ENCODE results near the gene ZC3HAV1L.
"Not testable (repeated sequence)": the region's sequence is repeated elsewhere in the genome, so short reads cannot be mapped to it uniquely, and the experiment has no call there.

The ZC3HAV1L gene

DNA sequence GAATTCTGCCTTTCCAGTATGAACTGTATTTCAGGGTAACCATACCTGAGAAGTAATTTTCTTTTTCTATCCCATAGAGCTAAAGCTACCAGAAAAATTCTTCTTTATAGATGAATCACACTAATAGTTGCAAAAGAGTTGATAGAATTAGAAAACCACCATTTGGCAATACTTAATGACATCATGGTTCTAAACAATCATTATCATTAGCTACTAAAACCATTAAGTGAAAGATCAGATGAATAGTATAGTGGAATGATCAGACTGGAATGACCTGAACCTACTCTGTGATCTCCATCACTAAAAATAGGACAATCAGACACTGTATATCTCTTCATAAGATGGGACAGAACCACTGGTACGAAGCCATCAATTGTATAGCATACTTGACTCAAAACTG lies 19.8 kb upstream of the ZC3HAV1L start:
- Histone ChIP-seq H3K4me3 (ENCODE audit: low read length) (no peak overlapping the region), H3K36me3 (ENCODE audit: control insufficient read depth, low read length) (peaks cover 43% of the 10 kb centered on the region), H3K4me2 (ENCODE audit: low read length) (no peak overlapping the region), H3K79me2 (ENCODE audit: control insufficient read depth, low read length) (no peaks in the 10 kb centered on the region), H3K9me3 (ENCODE audit: control insufficient read depth, insufficient read depth, low read length) (no peaks in the 10 kb centered on the region), H3F3A (ENCODE audit: control insufficient read depth, insufficient read depth) (0 out of 2 replicates have a peak, but pooled peaks cover under 1% of the 10 kb centered on the region), H3K27me3 (ENCODE audit: control insufficient read depth, low read length) (no peaks in the 10 kb centered on the region), H3K4me1 (ENCODE audit: control insufficient read depth, low read length) (peaks cover 10% of the 10 kb centered on the region), H3K27ac (ENCODE audit: low read depth, low read length) (no peak overlapping the region), H4K20me1 (ENCODE audit: control insufficient read depth, insufficient read depth, low read depth, low read length) (no peaks in the 10 kb centered on the region; the same call in 1 of the 2 replicates), H3K9me2 (replicated peaks; ENCODE audit: control insufficient read depth, low read length) (no peaks in the 10 kb centered on the region)
- TF ChIP-seq EZH2phosphoT487 (IDR thresholded peaks at IDR 0.05; ENCODE audit: borderline replicate concordance, low read length) = no peak
- TF ChIP-seq, protein P1, sequence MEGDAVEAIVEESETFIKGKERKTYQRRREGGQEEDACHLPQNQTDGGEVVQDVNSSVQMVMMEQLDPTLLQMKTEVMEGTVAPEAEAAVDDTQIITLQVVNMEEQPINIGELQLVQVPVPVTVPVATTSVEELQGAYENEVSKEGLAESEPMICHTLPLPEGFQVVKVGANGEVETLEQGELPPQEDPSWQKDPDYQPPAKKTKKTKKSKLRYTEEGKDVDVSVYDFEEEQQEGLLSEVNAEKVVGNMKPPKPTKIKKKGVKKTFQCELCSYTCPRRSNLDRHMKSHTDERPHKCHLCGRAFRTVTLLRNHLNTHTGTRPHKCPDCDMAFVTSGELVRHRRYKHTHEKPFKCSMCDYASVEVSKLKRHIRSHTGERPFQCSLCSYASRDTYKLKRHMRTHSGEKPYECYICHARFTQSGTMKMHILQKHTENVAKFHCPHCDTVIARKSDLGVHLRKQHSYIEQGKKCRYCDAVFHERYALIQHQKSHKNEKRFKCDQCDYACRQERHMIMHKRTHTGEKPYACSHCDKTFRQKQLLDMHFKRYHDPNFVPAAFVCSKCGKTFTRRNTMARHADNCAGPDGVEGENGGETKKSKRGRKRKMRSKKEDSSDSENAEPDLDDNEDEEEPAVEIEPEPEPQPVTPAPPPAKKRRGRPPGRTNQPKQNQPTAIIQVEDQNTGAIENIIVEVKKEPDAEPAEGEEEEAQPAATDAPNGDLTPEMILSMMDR (IDR thresholded peaks at IDR 0.05; ENCODE audit: low read depth, low read length, poor library complexity, severe bottlenecking) = no peak

DNA sequence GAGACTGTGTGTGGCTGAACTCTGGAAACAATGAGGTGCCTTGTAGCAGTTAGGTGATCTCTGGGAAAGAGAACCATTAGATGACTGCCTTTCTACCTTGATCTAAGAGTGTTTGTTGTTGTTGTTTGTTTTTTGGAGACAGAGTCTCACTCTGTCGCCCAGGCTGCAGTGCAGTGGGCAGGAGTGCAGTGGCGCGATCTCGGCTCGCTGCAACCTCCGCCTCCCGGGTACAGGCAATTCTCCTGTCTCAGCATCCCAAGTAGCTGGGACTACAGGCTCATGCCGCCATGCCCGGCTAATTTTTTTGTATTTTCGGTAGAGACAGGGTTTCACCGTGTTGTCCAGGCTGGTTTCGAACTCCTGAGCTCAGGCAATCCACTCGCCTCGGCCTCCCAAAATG lies 18.8 kb upstream of the ZC3HAV1L start:
- peaks cover 43% of the 10 kb centered on the region for H3K36me3 ChIP-seq (ENCODE audit: control insufficient read depth, low read length)

DNA sequence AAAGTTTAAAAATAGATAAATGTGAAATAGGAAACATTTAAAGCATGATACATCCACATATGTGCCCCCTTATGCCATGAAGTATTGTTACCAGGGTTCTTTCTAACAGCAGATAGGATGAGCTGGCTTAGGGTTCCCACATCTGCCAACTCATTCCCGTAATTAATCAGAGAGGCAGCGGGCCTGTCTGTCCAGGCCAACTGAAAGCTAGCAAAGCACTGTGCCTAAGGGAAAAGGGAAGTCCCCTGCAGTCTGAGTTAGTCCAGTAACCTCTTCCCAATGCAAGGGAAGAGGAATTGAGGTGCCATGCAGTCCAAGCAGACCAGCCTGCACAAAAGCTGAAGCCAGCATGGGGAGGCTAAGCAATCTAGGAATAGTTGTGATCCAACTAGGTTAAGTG lies 18.3 kb upstream of the ZC3HAV1L start:
- Histone ChIP-seq H3K79me2 (ENCODE audit: control insufficient read depth, low read length) (no peaks in the 10 kb centered on the region), H3K9me2 (replicated peaks; ENCODE audit: control insufficient read depth, low read length) (no peaks in the 10 kb centered on the region), H3K27me3 (ENCODE audit: control insufficient read depth, low read length) (no peaks in the 10 kb centered on the region), H3K4me3 (ENCODE audit: low read length) (no peak overlapping the region), H3K27ac (ENCODE audit: low read depth, low read length) (no peak overlapping the region), H3K36me3 (ENCODE audit: control insufficient read depth, low read length) (peaks cover 48% of the 10 kb centered on the region), H3K4me1 (ENCODE audit: control insufficient read depth, low read length) (no peaks in the 10 kb centered on the region), H4K20me1 (ENCODE audit: control insufficient read depth, insufficient read depth, low read depth, low read length) (no peaks in the 10 kb centered on the region), H3K9me3 (ENCODE audit: control insufficient read depth, insufficient read depth, low read length) (no peaks in the 10 kb centered on the region), H3F3A (ENCODE audit: control insufficient read depth, insufficient read depth) (no peaks in the 10 kb centered on the region), H3K4me2 (ENCODE audit: low read length) (no peak overlapping the region)
- TF ChIP-seq, protein P1 (IDR thresholded peaks at IDR 0.05; ENCODE audit: low read depth, low read length, poor library complexity, severe bottlenecking) = no peak
- TF ChIP-seq EZH2phosphoT487 (IDR thresholded peaks at IDR 0.05; ENCODE audit: borderline replicate concordance, low read length) = no peak

More for the DNA sequence above, 18.8 kb upstream of the ZC3HAV1L start:
- not testable (repeated sequence) for H3K27me3 ChIP-seq (ENCODE audit: control insufficient read depth, low read length); H3K4me3 ChIP-seq (ENCODE audit: low read length); H3F3A ChIP-seq (ENCODE audit: control insufficient read depth, insufficient read depth); H3K4me1 ChIP-seq (ENCODE audit: control insufficient read depth, low read length); H4K20me1 ChIP-seq (ENCODE audit: control insufficient read depth, insufficient read depth, low read depth, low read length); H3K79me2 ChIP-seq (ENCODE audit: control insufficient read depth, low read length); H3K4me2 ChIP-seq (ENCODE audit: low read length); H3K9me2 ChIP-seq (replicated peaks; ENCODE audit: control insufficient read depth, low read length); H3K9me3 ChIP-seq (ENCODE audit: control insufficient read depth, insufficient read depth, low read length); H3K27ac ChIP-seq (ENCODE audit: low read depth, low read length)

DNA sequence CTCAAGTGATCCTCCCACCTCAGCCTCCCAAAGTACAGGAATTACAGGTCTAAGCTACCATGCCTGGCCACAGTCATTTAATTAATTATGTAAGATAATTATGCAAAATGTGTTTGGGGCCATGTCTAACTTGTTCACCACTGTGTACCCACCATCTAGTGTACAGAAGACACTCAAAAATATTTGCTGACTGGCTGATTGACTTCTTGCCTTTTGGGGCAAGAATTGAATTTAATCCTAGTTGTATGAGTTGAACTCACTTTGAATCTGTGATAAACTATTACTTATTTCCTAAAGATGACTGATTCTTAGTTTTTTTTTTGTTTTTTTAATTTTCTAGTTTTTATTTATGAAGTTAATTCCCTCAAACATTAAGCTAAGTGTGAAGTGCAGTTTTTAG lies 15.8 kb upstream of the ZC3HAV1L start:
- H3K79me2 ChIP-seq (ENCODE audit: control insufficient read depth, low read length) = no peaks in the 10 kb centered on the region
- no peaks in the 10 kb centered on the region for H3K4me1 ChIP-seq (ENCODE audit: control insufficient read depth, low read length)
- no peak overlapping the region for H3K27ac ChIP-seq (ENCODE audit: low read depth, low read length)
- no peak overlapping the region for H3K4me2 ChIP-seq (ENCODE audit: low read length)
- no peaks in the 10 kb centered on the region for H3F3A ChIP-seq (ENCODE audit: control insufficient read depth, insufficient read depth)
- no peaks in the 10 kb centered on the region for H3K27me3 ChIP-seq (ENCODE audit: control insufficient read depth, low read length)
- H3K4me3 ChIP-seq (ENCODE audit: low read length) = no peak overlapping the region
- TF ChIP-seq EZH2phosphoT487 (IDR thresholded peaks at IDR 0.05; ENCODE audit: borderline replicate concordance, low read length) = no peak
- TF ChIP-seq, protein P1 (IDR thresholded peaks at IDR 0.05; ENCODE audit: low read depth, low read length, poor library complexity, severe bottlenecking) = no peak
- H3K36me3 ChIP-seq (ENCODE audit: control insufficient read depth, low read length) = peaks cover 55% of the 10 kb centered on the region
- H3K9me2 ChIP-seq (replicated peaks; ENCODE audit: control insufficient read depth, low read length) = no peaks in the 10 kb centered on the region
- H4K20me1 ChIP-seq (ENCODE audit: control insufficient read depth, insufficient read depth, low read depth, low read length) = no peaks in the 10 kb centered on the region
- no peaks in the 10 kb centered on the region for H3K9me3 ChIP-seq (ENCODE audit: control insufficient read depth, insufficient read depth, low read length)

All from DOHH2 (cell line).